NCI-H2107 treated with DMSO at 0.1 percent for 48 hours (cell line): ENCODE results near the gene SETBP1.

ENCODE experiments used
- DNase-seq: peaks from one replicate; lab custom pipeline; 2025; ENCODE audit not compliant: unreplicated experiment; lab: John Stamatoyannopoulos, UW

SETBP1 gene

GRCh38 chr18:45100321-45101105 lies 419.8 kb downstream of the SETBP1 start:
- no peak for DNase-seq

GRCh38 chr18:45102126-45102525 lies 421.4 kb downstream of the SETBP1 start:
- DNase-seq: no peak

GRCh38 chr18:45102863-45103262 lies 422.2 kb downstream of the SETBP1 start:
- DNase-seq: no peak

- no peak for DNase-seq
These were observed 422.8 kb downstream of the SETBP1 start for GRCh38 chr18:45103319-45104048.

GRCh38 chr18:45104049-45104395 lies 423.3 kb downstream of the SETBP1 start:
- no peak for DNase-seq

GRCh38 chr18:45106331-45106774 lies 425.7 kb downstream of the SETBP1 start:
- no peak for DNase-seq

- DNase-seq: no peak
These were observed 426.7 kb downstream of the SETBP1 start for GRCh38 chr18:45107425-45107824.

- DNase-seq: no peak
These were observed 428.1 kb downstream of the SETBP1 start for GRCh38 chr18:45108754-45109153.

- DNase-seq: no peak
These were observed 428.6 kb downstream of the SETBP1 start for GRCh38 chr18:45109271-45109670.

GRCh38 chr18:45109706-45110105 lies 429.0 kb downstream of the SETBP1 start:
- DNase-seq: no peak

GRCh38 chr18:45110577-45111501 lies 430.2 kb downstream of the SETBP1 start:
- DNase-seq: no peak

- DNase-seq: no peak
These were observed 430.8 kb downstream of the SETBP1 start for GRCh38 chr18:45111502-45111848.

GRCh38 chr18:45112682-45113081 lies 432.0 kb downstream of the SETBP1 start:
- DNase-seq: no peak

GRCh38 chr18:45116116-45116515 lies 435.4 kb downstream of the SETBP1 start:
- DNase-seq: no peak
